Keratinocyte (primary cell): Measurements from ENCODE around the gene SMC2.

Source experiments
- EZH2 ChIP-seq: IDR thresholded peaks from one replicate; pipeline ENCODE4 v1.6.1; 2012; ENCODE audit warnings: inconsistent platforms, mild to moderate bottlenecking, low read length, moderate library complexity
- TF ChIP-seq, protein P1 (sequence below), 3 experiments: IDR thresholded peaks in 1 of 3; conservative IDR thresholded peaks in 1 of 3; optimal IDR thresholded peaks in 1 of 3; 2 replicates in 2 of 3; 3 replicates in 1 of 3; pipeline versions ENCODE3 to v1.5.1; 2011; ENCODE audit warnings: low read length in 3 of 3, mild to moderate bottlenecking in 3 of 3, moderate library complexity in 2 of 3, control low read depth in 1 of 3, inconsistent platforms in 1 of 3; ENCODE audit not compliant: insufficient read depth in 2 of 3; ENCODE audit errors: extremely low read depth in 1 of 3

- no peak for TF ChIP-seq EZH2
- TF ChIP-seq, protein P1, sequence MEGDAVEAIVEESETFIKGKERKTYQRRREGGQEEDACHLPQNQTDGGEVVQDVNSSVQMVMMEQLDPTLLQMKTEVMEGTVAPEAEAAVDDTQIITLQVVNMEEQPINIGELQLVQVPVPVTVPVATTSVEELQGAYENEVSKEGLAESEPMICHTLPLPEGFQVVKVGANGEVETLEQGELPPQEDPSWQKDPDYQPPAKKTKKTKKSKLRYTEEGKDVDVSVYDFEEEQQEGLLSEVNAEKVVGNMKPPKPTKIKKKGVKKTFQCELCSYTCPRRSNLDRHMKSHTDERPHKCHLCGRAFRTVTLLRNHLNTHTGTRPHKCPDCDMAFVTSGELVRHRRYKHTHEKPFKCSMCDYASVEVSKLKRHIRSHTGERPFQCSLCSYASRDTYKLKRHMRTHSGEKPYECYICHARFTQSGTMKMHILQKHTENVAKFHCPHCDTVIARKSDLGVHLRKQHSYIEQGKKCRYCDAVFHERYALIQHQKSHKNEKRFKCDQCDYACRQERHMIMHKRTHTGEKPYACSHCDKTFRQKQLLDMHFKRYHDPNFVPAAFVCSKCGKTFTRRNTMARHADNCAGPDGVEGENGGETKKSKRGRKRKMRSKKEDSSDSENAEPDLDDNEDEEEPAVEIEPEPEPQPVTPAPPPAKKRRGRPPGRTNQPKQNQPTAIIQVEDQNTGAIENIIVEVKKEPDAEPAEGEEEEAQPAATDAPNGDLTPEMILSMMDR (optimal IDR thresholded peaks at IDR 0.05 in 1 of 3, IDR thresholded peaks at IDR 0.05 in 1 of 3, conservative IDR thresholded peaks at IDR 0.05 in 1 of 3; ENCODE audit: extremely low read depth in 1 of 3, insufficient read depth in 2 of 3, low read length in 3 of 3) = peak in 2 of 3 experiments; percentile 46 to 58
Measured at GRCh38 chr9:104177003-104177611, 83.0 kb downstream of the SMC2 start.
